Midbrain (tissue), 1 donor: Measurements from ENCODE around the gene UGT3A2.
A peak's percentile ranks its signal among the peaks of the same experiment; 100 is the strongest.

Experiments used
- DNase-seq: peaks from one replicate; lab custom pipeline; 2025; lab: John Stamatoyannopoulos, UW

The UGT3A2 gene, protein sequence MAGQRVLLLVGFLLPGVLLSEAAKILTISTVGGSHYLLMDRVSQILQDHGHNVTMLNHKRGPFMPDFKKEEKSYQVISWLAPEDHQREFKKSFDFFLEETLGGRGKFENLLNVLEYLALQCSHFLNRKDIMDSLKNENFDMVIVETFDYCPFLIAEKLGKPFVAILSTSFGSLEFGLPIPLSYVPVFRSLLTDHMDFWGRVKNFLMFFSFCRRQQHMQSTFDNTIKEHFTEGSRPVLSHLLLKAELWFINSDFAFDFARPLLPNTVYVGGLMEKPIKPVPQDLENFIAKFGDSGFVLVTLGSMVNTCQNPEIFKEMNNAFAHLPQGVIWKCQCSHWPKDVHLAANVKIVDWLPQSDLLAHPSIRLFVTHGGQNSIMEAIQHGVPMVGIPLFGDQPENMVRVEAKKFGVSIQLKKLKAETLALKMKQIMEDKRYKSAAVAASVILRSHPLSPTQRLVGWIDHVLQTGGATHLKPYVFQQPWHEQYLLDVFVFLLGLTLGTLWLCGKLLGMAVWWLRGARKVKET

DNA sequence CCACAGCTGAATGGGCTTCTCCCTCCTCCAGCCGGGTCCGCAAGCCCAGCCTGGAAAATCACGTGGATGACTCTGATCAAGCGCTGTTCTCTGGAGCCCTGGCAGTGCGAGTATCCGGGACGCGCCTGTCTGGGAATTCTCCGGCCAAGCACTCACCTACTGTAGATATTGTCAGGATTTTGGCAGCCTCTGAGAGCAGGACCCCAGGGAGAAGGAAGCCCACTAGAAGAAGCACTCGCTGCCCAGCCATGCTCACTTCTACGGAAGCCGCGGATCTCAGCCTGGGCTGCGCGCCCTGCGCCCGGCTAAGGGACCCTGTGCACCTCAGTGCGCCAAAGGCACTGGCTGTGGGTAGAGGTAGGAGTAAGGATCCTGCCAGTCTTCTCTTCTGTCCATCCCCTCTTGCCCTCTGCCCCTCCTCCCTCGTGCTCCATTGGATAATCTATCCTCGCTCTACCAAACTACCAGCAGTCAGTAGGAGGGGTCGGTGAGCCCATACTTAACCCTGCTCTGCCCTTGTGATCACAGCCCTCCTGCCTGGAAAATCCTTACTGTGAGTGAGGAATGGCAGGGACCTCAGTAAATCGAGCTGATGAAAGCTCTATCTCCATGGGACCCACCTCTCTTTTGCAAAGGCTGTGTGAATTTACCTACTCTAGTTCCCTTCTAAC is at the start of gene UGT3A2:
Gene UGT3A2 (minus strand): TSS at position 343 of the 671 bp plus-strand sequence. CDS start 93 bp downstream, at position 250.
- no peak for DNase-seq

DNA sequence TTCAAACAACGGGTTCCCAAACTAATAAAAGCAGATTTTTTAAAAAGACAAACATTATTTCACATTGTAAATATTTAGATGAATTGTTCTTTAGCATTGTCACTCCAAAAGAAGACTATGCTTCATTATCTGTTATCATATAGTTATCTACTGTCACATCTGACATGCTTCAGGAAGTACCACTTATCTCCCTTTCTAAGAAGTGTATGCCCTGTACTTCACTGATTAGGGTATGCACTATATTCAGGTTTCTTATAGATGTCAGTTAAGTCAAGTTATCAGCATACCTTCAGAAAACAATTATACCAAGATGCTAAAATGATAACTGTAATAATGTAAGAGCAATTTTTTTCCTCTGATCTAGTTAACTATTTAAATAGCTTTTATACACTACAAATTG is 44.6 kb upstream of the UGT3A2 start:
- DNase-seq: no peak

DNA sequence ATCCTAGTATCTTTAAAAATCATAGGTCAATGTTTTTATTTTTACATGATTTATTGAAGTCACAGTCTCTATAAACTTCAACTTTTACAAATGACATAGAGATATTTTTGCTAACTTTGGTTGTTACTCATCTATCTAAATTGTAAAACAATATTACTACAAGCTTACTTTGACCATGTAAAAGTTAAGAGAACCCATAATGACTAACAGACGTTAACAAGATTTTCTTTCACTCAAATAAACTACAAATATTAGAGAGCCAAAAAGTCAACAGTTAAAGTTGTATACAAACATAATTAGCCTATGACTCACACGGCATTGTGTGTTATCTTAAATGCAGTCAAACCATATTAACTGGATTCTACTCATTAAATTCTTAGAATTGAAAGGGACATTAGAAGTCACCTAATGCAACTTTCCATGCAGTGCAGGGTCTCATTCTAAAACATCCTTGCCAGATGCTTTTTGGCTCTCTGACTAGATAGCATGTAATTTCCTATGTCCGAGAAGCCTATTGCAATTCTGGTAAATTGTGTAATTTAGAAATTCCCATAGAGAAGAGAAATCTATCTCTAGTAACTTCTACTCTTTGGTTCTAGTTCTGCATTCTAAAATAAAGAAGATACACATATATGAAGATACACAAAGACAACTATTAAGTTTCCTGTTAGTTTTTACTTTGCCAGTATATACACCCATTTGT is 42.2 kb upstream of the UGT3A2 start:
- DNase-seq: no peak

GRCh38 chr5:36105819-36106218 is 39.1 kb upstream of the UGT3A2 start:
- DNase-seq: no peak

DNA sequence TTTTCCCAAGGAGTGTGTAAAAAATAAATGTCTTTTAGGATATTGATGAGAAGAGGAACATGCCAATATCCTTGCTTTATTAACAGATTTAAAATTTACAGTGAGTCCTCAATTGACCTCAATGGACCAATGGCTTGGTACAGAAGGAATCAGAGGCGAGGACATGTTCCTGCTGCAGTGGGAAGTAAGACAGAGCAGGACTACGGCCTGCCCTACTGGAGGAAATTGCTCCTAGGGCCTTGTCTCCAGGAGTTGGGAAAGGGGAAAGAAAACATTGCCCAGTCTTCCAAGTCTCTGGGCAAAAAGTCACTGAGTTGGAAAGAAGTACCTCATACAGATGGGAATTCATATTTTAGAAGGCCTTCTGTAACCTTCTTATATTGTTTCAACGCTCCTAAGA is 33.1 kb upstream of the UGT3A2 start:
- DNase-seq: no peak

GRCh38 chr5:36096486-36096885 is 29.8 kb upstream of the UGT3A2 start:
- DNase-seq: no peak

DNA sequence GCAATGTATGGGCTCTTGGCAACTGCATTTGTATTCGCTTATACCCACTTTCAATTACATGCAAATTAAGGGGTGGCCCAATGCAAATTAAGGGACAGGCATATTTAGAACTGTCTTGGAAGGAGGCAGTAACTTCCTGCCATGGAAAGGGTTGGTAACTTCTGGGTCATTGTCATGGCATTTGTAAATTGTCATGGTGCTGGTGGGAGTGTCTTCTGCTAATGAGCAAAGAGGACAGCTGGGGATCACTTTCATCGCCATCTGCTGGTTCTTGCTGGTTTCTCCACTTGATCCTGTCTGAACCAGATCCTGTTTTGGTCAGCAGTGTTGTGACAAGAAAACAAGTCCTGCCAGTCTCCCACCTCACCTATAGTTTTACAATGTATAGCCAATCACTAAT is 23.3 kb upstream of the UGT3A2 start:
- no peak for DNase-seq

DNA sequence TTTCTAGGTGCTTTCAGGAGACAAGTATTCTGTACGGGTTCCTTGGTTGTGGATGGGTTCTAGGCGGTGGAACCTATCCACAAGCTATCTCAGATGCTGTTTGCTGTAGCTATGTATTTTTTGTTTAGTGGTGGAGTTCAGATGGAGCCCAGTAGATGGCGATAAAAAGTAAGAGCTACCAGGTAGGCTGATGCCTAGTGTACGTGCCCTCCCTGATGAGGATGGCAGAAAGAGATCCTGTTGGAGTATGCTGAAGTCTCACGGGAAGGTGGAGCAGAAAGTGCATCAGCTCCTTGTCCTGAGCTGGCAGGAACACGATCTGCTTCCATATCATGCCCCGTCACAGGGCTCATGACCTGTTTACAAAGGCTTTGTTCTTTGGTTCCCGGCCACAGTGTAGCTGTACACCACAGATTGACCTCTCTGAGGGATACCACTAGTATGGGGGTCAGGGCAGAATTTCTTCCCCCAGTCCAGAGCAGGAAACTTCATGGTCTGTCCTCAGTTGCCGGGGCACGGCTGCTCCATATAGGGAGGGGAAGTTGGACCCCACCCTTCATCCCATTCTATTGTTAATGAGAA is 12.6 kb upstream of the UGT3A2 start:
- peak; percentile 45 for DNase-seq

GRCh38 chr5:36078430-36078829 is 11.7 kb upstream of the UGT3A2 start:
- DNase-seq: no peak

DNA sequence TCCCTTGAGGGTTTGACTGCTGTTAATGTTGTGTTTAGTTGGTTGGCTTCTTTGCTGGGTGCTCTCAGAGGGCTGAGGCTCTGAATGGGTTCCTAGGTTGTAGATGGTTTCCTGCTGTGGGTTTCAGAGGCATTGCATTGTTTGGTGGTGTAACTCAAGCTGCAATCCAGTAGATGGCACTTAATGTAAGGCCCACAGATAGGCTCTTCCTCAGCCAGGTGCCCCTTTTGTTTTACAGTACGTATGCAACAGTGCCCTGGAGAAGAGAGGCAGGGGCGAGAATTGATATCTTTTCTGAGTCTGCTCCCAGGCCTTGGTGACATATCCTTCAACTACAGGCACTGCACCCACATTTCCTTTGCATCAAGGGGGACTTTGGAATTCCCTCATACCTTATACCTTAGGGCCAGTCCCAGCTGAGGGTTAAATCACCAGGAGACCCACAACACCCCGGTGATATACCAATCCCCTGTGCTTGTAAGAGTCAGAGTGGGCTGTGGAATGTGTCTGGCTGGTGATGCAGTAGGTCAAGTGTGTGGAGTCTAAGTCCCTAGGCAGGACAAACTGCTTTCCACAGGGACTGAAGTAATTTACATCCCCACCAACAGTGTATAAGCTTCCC is 7.0 kb upstream of the UGT3A2 start:
- DNase-seq: no peak

DNA sequence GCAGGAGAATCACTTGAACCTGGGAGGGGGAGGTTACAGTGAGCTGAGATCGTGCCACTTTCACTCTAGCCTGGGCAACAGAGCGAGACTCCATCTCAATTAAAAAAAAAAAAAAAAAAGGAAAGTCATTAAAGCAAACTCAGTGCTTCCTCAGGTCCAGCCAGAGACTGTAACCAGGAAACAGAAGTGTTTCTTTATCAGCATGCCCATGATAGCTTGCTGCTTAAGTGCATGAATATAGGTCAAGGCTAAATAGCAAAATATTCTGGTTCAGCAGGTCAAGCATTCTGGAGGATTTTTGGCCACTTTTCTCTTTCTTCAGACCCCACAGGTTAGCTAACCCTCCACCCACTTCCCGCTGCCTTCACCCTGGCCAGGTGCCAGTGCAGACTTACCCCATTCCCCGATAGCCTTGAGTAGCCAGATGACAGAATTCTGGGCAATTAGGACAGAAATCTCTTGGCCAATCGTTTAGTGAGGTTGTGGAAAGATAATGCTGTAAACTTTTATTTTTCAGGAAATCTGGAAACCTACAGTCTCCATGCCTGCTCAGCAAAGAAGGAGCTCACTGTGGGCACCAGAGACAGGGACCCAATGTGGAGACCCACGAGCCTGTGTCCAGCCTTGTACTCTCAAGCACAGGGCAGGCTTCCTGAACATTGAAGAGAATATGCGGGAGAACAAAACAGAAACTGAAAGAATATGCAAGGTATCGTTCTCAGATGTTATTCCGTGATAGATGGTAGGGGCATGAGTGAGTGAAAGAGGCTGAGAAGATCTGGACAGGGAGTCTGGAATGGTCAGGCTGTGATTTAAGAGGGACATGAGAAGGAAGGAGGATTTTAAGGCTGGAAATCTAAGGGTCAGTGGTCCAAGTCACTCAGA is 4.2 kb upstream of the UGT3A2 start:
- no peak for DNase-seq

DNA sequence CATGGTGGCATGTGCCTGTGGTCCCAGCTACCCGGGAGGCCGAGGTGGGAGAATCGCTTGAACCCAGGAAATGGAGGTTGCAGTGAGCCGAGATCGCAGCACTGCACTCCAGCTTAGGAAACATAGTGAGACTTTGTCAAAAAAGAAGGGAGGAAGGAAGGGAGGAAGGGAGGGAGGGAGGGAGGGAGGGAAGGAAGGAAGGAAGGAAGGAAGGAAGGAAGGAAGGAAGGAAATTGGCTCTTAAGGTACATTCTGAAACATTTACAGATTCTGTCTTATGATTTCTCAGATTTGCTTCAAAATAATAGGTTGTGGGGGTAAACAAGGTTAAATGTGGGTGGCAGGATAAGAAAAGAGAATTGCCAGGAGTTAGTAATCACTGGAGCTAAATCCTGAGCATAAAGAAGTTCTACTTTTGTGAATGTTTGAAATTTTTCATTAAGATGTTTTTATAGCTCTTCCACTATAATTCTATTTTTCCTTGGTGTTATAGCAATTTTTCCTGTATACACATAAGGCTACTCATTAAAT is 2.1 kb upstream of the UGT3A2 start:
- DNase-seq: no peak

- no peak for DNase-seq
These were observed 612 bp downstream of the UGT3A2 start for GRCh38 chr5:36066001-36066539.

DNA sequence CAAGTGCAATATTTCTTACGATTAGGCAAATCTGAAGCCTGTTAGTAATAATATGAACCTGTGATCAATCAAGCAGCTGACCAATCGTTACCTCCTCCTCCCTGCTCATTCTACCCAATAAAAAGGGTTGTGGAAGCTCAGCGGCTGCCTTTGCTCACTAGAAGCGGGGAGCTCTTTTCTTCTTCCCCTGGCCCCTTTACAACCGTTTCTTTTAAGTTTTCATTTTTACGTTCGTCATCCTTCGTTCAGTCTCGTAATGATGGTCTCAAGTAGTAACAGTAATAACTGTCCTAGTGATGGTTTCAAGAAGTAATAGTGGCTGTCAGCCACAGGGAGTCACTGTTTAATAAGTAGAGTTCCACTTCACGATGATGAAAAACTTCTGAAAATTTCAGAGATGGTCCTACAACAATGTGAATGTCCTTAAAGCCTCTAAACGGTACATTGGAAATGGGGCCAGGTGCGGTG is 6.2 kb downstream of the UGT3A2 start:
- no peak for DNase-seq

GRCh38 chr5:36059571-36060419 is 6.9 kb downstream of the UGT3A2 start:
- no peak for DNase-seq

DNA sequence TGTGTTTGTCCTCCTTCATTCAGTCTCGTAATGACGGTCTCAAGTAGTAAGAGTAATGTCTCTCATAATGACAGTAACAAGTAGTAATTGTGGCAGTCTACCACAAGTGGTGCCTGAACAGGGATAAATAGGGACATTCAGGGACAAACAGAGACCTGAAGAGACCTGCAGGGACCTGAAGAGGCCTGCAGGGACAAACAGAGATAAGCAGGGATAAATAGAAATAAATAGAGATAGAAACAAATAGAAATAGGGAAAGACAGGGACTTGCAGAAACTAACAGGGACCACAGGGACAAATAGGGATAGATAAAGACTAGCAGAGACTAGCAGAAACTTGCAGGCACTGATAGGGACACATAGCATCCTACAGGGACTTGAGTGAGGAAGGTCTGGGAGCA is 7.9 kb downstream of the UGT3A2 start:
- no peak for DNase-seq

GRCh38 chr5:36057386-36057785 is 9.3 kb downstream of the UGT3A2 start:
- no peak for DNase-seq

- no peak for DNase-seq
These were observed 10.3 kb downstream of the UGT3A2 start for GRCh38 chr5:36056422-36056821.

DNA sequence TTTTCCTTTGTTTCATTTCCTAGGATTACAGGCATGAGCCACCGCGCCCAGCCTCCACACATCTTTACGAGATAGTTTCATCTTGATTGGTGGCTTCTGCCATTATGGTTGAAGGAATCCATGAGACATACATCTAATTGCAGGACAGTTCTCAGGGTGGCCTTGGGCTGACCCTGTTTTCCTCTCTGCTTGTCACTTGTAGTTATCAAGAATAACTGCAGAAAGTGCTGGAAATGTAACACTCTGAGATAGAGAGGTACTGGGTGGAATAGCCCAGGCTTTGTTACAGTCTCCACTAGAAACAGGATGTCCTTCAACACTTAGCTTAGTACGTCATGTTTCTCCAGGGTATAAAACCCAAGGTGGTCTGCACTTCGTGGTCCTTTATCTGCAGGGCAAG is 10.7 kb downstream of the UGT3A2 start:
- DNase-seq: no peak
